ENCODE measurements around the gene FGF1.
A peak's percentile ranks its signal among the peaks of the same experiment; 100 is the strongest.
"Not testable (repeated sequence)": the region's sequence is repeated elsewhere in the genome, so short reads cannot be mapped to it uniquely, and the experiment has no call there.

Gene FGF1

DNA sequence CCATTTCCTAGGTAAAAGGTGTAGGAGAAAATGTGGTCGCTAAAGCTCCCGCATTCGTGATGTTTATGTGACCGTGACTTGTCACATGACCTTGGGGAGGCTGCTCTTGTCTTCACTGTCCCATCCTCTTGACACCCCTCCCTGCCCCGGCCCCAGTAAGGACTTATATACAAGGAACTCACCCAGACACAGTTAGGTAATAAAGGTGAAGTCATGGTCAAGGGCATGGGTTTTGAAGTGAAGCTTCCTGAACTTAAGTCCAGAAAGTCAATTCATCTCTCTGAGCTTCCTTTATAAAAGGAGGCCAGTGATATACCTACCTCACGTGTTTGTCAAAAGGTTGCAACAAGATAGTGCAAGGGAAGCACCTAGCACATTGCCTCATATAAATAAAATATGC lies 17.6 kb downstream of the FGF1 start:
- no peak for DNase-seq

DNA sequence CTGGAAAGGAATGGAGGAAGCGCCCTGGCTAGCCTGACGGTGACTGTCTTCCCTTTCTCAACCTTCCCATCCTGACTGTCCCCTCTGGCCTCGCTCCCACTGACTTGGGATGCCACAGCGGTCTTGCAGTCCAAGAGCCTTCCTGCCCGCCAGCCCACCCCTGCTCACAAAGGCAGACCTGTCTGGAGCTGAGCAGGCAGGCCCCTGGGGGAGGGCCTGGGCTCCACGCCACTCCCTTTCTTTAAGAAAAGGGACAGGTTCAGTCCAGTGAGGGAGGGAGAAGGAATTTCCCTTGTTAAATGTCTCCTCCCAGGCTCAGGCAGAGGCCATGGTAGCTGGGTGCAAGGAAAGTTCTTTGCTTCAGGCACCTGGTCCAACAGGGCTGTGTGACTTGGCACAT lies 18.1 kb downstream of the FGF1 start:
- DNase-seq: no peak

DNA sequence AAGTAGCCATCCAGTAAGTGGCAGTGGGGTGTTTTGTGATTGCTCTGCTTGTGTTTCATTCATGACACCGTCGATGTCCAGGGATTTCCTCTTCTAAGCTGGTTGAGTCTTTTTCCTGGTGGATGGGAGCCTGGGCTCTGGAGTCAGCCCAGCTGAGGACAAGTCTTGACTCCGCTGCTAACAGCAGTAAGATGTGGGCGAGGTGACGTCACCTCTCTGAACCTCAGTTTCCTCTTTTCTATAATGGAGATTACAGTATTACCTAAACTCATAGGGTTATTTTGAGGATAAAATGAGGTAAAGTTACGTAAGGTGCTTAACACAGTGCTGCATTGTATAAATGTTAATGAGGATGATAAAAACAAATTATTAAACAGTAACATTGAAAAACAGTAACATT lies 21.3 kb downstream of the FGF1 start:
- DNase-seq: no peak

DNA sequence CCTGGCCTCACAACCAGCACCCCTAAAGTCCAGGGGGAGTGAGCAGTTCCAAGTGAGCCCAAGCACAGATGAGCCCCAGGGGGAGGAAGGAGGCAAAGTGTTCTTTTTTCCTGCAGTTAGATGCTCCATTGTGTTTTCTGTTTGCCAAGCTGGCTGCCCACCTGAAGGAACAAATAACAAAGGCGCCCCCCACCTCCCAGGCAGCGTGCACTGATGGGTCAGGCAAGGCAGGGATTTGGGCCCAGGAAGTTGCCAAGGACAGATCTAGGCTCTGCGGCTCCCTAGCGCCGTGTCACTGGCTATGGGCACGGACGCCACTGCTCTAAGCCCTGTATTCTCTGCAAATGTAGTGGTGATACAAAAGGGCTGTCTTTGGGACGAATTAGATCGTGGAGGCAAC lies 21.8 kb downstream of the FGF1 start:
- no peak for DNase-seq

DNA sequence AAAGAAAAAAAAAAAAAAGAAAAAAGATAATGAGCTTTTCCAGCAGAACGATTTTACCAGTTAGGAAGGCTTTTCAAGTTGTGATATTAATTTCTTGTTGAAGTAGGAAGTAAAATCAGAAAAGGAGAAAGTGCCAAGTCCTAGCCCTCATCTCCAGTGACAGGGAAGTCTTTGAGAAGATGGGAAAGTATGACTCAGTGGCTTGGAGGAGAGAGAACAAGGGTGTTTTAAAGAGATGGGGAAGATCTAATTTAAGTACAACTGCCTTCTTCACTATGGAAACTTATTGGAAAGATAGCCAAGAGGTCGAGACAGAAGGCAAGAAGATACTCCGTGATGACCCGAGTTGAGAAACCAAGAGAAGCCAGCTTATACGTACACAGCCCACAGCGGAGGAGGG lies 22.6 kb downstream of the FGF1 start:
- no peak for DNase-seq

DNA sequence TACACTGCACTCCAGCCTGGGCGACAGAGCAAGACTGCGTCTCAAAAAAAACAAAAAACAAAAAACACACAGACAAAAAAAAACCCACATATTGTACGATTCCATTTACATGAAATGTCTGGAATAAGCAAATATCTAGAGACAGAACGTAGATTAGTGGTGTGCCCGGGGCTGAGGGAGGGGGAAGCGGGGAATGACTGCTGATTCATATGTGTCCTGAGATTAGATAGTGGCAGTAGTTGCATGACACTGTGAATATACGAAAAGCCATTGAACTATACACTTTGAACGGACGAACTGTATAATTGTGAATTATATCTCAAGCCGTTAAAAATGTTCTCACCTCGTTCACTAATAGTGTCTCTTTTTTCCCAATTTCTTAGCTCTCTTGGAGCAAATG lies 23.9 kb downstream of the FGF1 start:
- DNase-seq: no peak

DNA sequence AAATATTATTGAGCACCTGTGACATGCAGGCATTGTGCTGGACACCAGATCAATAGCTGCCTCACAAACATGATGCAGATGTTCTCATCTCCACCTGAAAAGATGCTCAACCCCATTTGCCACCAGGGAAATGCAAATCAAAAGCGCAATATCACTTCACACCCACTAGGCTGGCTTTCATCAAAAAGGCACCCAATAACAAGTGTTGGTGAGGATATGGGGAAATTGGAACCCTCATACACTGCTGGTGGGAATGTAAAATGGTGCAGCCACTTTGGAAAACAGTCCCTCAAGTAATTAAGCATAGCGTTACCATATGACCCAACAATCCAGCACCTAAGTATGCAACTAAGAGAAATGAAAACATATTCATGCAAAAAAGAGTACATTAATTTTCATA lies 24.7 kb downstream of the FGF1 start:
- no peak for DNase-seq

DNA sequence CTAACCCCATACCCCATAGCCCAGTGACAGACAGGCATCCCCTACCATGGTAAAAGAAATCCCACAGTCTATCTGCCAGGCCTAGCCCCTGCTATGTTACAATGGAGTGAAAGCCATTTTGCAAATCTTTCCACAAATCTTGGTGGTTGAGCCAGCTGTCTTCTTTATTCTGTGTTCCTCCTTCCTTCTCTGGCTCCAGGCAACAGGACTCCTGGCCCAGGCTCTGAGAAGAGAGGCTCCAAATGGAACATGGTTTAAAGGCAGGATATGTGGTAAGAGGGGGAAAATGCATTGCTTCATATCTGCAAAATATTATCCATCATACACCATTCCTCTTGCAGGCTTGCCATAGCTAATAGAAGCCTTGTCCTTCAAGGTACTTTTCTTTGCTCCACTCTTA lies 25.2 kb downstream of the FGF1 start:
- no peak for DNase-seq

DNA sequence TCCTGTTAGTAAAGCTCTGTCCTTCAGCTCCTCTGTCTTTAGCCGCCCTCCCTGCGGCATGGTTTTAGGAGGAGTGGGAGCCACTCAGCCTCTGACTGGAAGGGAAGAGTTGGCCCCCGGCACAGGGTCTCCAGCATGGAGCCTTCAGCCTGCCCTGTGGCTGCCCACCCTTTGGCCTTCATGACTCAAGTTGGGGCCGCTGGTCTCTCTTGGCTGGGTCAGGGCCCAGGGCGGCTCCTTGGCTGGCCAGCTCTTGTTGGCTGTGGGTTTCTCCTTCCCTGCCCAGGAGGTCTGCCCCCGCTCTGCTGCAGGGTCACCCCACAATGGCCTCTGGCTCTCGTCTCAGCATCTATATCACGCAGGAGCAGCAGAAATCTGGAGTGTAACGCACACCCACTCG lies 25.7 kb downstream of the FGF1 start:
- DNase-seq: no peak

DNA sequence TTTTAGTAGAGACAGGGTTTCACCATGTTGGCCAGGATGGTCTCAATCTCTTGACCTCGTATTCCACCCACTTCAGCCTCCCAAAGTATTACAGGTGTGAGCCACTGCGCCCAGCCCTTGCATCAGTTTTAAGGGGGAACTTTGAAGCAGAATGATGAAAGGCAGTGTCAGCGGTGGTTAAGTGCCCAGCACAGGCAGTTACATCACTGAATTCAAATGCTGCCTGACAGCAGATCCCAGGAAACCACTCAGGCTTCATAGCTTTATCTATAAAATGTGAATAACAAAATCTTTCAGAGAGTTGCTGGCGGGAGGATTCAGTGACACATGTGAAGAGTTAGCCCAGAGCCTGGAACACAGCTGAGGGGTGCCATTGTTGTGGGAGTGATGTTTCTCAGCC lies 26.5 kb downstream of the FGF1 start:
- no peak for DNase-seq

DNA sequence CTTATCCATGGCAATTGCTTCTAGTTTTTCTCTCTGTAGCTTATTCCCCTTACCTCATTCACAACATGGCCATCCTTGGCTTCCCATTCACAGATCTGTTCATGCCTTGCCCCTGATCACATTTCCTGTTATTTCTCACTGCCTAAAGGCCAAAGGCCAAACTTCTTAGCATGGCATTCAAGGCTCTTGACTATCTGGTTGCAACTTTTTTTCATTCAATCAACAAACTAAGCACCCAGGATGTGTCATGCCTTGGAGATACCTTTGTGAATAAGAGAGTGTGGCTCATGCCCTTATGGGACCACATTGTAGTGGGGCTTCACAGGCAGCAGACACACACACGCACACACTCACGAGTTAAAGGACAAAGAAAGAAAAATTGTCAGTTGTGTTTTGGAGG lies 27.6 kb downstream of the FGF1 start:
- no peak for DNase-seq

DNA sequence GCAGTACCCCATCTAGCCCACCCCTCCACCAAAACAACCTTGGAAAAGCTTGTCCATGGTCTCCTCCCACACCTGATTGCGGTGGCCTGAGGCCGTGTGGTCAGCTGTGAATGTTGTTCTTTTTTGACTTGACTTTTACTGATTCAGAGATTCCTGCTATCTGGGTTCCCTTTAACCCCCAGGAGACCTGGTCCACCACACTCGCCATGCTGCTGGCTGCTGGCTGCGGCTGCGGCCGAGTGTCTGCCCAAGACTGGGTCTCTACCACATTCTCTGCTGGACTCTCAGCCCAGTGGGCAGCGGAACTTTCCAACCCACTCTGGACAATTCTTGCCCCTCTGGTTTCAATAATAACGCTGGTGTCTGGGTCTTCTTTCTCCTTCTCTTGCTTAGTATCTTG lies 28.4 kb downstream of the FGF1 start:
- no peak for DNase-seq

DNA sequence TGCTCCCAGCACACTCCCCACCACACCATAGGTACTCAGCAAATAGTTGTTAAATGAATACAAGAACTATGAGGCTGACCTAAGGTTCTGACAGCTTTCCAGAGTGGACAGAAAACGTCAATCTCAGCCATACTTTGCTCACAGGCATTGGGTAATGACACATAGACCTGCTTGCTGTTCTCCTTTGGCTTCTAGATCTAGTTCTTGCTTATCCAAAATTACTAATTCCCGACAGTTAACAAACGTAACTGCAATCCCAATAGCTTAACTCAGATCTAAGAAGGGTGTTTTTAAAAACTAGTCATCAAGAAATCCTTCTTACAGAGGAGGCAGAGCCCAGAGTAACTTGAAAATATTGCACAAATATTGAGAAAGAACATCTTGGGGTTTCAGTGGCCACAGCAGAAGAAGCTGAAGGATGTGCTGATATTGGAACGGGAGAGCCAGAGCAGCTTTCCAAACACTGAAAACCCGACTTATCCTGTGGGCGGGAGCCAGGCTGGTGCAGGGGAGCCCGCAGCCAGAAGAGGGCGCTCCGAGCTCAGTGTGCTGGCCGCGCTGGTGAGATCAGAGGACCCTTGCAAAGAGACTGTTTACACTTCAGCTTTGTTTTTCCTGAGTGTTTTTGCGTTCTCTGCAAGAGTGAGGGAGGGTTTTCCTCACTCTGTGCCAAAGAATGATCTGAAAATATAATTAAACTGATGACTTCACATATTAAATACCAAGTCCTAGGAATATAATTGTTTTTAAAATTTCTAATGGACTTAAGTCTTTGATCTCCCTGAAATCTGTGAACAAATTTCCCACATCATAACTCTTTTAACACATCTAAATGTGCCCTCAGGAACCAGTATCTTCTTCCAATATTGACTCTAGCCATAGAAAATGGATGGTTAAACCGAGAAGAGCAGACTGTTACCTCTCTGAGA lies 30.3 kb downstream of the FGF1 start:
- DNase-seq: peak; percentile 71

DNA sequence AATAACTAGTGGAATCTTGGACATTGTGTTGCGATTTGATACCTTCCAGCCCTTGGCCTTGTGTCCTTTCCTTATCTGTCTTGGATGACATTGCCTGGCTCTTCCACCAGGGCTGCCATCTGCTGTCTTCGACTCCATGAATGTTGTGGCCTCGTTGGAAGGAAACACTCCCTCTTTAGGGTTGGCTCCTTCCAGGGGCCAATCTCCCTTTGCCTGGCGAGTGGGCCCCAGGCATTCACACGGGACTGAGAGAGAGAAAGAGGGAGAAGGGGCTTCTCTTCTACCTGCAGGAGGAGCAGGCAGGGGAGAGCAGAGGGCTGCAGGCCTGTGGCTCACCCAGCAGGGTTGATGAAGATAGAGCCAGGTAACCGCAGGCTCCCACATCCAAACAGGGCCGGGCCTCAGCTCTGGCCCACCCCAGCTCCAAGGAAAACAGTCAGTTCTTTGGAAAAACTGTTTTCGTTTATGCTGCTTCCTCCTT lies 31.3 kb downstream of the FGF1 start:
- DNase-seq: no peak

DNA sequence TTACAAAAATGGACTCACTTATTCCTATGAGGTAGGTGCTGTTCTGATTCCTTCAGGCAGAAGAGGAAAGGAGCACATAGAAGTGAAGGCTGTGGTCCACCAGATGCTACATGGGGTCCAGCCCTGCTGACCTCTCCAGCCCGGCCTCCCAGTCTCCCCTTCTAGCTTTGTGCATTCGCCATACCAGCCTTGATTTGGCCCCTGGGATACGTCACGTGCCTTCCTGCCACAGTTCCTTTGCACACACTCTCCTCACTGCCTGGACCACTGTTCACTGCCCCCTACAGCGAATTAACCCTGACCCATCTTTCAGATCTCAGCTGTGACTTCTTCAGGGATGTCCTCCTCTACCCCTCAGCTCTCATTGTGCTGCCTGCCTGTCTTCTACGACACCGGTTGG lies 32.6 kb downstream of the FGF1 start:
- DNase-seq: no peak

DNA sequence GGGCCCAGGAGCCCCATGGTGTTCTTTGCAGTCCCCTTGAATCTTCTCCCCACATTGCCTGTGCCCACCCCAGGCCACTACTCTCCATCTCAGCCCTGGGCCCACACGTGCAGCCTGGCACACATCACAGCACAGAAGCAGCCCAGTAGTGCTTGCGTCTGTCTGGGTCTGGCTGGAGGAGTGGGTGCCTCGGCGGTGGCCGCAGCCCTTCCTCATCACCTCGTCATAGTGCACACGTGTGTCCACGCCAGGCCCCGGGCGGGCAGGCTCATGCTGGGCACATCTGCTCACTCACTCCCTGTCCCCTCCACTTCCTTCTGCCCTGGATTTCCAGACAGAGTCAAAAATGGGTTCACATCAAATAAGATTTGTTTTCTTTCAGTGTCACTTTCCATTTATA lies 33.3 kb downstream of the FGF1 start:
- no peak for DNase-seq

DNA sequence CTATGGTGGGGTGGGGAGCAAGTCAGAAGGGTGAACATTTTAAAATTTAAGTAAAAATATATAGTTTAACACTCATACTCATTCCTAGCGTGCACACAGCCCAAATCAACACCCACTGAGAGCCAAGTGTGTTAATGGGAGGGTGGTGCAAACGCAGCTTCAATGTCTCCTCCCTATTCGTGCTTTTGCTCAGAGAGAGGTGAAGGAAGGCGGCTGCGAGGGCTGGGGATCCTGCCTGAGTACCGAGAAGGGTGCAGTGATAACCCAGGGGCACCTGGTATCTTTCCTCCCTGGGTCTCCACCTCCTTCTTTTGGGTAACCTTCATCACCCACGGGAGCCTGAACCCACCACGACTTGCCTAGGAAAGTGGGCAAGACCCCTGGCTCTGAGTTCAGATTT lies 35.0 kb downstream of the FGF1 start:
- DNase-seq: no peak

DNA sequence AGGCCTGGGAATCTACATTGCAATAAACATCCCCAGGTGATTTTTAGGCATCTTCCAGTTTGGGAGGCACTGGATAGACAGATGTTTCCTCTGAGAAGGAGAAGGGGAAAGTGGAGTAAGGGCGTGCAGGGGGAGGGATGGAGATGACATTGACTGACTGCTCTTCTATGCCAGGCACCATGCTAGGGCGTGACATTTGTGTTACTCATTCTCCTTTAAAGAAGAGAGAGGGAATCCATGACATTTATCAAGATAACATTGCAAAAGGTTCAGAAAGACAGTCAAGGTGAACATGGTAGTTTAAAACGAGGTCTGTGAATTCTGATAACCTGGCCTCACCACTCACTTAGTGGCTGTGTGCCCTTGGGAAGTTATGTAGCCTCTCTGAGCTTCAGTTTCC lies 35.8 kb downstream of the FGF1 start:
- no peak for DNase-seq

DNA sequence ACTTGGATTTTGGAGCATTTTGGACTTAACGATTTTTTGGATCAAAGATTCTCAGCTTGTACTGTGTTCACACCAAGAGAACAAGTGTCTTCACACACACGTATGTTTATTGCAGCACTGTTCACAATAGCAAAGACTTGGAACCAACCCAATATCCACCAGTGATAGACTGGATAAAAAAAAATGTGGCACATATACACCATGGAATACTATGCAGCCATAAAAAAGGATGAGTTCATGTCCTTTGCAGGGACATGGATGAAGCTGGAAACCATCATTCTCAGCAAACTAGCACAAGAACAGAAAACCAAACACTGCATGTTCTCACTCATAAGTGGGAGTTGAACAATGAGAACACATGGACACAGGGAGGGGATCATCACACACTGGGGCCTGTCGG lies 37.8 kb downstream of the FGF1 start:
- not testable (repeated sequence) for DNase-seq

DNA sequence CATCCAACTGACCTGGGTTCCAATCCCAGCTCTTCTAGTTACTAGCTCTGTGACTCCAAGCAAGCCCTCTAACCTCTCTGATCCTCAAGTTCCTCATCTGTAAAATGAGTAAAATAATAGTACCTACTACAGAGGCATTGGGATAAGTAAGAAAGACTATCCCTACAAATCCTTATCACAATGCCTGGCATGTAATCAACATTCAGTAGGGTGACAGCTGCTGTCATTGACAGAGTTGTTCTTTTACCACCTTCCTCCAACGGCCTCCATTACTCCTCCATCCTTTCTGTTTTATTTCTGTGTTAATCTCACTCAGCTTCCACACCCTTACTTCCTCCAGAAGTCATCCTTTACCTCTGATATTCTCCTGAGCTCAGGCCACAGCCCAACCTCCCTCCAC lies 40.4 kb downstream of the FGF1 start:
- DNase-seq: no peak

DNA sequence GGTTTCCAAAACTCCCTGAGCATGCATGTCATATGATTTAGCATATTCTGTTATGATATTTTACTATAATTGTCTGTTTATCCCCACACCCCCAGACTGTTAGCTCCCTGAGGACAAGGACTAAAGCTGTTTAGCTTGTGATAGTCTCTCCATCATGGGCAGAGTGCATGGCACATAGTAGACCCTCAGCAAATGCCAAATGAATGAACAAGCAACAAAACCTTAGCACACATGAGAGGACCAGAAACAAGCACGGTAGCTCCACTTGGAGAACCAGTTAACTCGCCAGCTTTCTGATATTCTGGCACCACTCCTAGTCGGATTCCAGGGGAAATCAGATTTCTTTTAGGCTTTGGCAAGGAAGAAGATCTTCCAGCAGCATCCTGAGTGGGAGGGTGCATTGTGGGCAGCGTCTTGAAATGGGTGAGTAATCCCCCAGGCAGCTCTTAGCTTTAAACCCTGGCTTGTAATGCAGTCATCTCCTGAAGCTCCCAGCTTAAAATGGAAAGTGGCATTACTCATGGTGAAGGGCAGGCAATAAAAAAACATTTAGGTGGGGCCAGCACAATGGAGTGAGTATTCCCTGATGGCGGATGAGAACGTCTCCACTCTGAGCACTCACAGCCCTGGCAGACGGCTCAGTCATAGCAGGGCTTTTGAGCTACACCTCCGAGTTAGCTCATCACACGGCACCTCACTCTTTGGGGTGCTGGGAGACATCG lies 41.1 kb downstream of the FGF1 start:
- no peak for DNase-seq

DNA sequence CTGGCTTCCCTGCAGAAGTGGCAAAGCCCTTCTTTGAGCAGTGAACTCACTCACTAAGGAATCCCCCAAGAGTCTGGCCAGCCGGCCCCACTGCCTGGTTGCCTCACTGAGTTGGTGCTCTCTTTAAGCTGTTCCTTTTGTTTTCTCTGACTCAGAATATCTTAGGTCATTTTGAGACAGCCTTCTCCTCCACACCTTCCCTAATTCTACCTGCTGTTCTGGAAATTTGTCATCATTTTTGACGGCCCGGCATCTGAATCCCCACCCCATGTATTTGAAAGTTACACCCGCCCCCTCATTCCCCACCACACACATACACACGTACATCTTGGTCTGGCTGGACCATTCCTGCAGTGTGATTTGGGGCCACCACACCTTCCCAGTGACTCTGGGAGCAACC lies 41.8 kb downstream of the FGF1 start:
- no peak for DNase-seq

DNA sequence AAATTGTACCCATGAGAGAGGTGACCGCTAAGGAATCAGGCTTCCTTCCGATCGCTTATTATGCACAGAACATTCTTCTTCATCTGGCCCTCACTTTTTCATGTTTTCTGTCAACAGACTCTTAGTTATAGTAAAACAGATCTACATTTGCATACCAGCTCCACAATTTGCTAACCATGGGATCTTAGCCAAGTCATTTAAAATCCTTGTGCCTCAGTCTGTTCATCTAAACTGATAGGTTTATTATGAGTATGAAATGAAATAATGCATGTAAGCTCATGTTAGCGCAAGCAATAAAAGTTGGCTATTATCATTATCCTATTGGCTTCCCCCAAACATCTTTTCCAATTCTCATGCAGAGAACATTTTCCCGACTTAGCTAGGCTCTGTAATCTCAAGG lies 42.3 kb downstream of the FGF1 start:
- DNase-seq: no peak

DNA sequence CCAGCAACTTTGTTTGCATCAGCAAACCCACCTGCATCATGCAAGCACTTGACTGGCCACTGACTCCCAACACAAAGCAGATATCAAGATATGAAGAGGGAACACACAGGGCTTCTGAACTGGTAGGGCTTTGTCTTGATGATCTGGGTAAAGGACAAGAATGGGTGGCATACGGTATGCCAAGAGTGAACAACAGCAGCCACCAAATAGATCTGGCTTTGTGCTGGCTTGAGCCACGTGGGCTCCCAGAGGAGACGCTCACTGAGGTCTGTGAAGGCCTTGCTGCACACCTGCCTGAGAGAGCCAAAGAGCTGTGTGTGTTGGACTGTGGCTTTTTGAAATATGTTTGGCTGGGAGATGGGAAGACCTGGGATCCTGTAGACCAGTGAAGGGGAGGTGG lies 43.5 kb downstream of the FGF1 start:
- DNase-seq: no peak
